Tibial nerve (tissue), 3 donors: Measurements from ENCODE around the gene HJV.

Experiments
- POLR2A ChIP-seq, 2 donors: fragments of 450-650 bp; IDR thresholded peaks; one replicate each; pipeline ENCODE4 v1.6.1; 2017; ENCODE audit warnings: antibody characterized with exemption in 2 of 2, mild to moderate bottlenecking in 2 of 2, moderate library complexity in 2 of 2
- TF ChIP-seq, protein P1 (sequence below), 5 experiments: fragments of 200-600 bp in 3 of 5; fragments of 450-650 bp in 2 of 5; sonication (generic) in 3 of 5; IDR thresholded peaks; one replicate each; pipeline ENCODE4 v1.5.1; 2016 to 2019; ENCODE audit warnings: antibody characterized with exemption in 5 of 5, mild to moderate bottlenecking in 3 of 5, moderate library complexity in 2 of 5

DNA sequence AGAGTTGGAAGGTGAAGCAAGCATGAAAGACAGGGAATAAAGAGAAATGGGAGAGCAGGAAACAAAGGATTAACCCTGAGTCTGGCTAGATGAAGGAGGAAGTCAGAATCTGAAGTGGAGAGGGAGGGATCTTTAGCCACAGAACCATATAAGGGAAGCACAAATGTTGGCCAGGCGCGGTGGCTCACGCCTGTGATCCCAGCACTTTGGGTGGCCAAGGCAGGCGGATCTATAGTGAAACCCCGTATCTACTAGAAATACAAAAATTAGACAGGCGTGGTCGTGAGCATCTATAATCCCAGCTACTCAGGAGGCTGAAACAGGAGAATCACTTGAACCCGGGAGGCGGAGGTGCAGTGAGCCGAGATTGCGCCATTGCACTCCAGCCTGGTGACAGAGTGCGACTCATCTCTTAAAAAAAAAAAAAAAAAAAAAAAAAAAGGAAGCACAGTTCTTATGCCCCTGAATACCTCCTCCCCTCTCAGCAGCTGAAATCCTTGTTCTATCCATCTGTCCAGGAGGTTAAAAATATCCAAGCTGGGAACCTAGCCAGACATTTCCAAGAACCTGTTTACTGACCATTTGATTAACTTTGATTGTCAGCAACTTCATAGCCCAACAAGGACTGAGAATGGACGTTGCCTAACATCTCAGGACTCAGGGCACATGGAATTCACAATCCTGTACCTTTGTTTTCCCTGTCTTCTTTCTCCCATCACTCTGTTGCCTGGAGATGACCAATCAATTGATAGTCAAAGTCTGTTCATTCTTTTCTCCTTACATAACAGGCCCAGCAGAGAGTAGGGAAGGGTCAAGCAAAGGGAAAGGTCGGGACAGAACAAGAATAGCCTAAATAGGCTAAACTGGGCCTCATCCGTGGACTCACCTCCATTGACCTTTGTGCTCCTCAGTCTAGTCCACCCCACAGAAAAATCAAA lies 35.8 kb downstream of the HJV start:
- peak in 1 of 2 donors; percentile 8 for TF ChIP-seq POLR2A (IDR thresholded peaks at IDR 0.05)
- TF ChIP-seq, protein P1, sequence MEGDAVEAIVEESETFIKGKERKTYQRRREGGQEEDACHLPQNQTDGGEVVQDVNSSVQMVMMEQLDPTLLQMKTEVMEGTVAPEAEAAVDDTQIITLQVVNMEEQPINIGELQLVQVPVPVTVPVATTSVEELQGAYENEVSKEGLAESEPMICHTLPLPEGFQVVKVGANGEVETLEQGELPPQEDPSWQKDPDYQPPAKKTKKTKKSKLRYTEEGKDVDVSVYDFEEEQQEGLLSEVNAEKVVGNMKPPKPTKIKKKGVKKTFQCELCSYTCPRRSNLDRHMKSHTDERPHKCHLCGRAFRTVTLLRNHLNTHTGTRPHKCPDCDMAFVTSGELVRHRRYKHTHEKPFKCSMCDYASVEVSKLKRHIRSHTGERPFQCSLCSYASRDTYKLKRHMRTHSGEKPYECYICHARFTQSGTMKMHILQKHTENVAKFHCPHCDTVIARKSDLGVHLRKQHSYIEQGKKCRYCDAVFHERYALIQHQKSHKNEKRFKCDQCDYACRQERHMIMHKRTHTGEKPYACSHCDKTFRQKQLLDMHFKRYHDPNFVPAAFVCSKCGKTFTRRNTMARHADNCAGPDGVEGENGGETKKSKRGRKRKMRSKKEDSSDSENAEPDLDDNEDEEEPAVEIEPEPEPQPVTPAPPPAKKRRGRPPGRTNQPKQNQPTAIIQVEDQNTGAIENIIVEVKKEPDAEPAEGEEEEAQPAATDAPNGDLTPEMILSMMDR (IDR thresholded peaks at IDR 0.05), result no peak
